ENCODE measurements around the gene LRP1. TPM values are rescaled to one million over a fixed set of nuclear protein-coding genes. Genes with fewer than 3 reads are reported as not detected.

Gene LRP1
- total and polyA plus RNA-seq, 2 of the 4 experiments (the other 2 are of a cell fraction) = 73.1 to 142 TPM

- intact Hi-C loops (cut with micrococcal nuclease) = loop anchor here (5.0 kb wide), 1 partner anchor 130 kb away; the partner anchor contains the start of gene STAT6
- Histone ChIP-seq H3K9me3 (ENCODE audit: control insufficient read depth, insufficient read depth, low read length) (no peaks in the 10 kb centered on the region), H2AFZ (replicated peaks; ENCODE audit: low read length, poor library complexity) (no peak overlapping the region), H3K18ac (ENCODE audit: low read depth, low read length) (no peak overlapping the region), H3K4me1 (ENCODE audit: control insufficient read depth, insufficient read depth, low read length) (peaks cover 17% of the 10 kb centered on the region), H3K9ac (ENCODE audit: low read depth, low read length) (no peak overlapping the region), H2BK5ac (ENCODE audit: low read depth, low read length, poor library complexity, severe bottlenecking) (no peak overlapping the region), H2AK9ac (replicated peaks; ENCODE audit: low read depth, low read length, poor library complexity) (no peak overlapping the region), H2BK120ac (ENCODE audit: low read depth, low read length) (no peak overlapping the region), H3K23ac (ENCODE audit: low read depth, low read length) (no peak overlapping the region), H4K20me1 (ENCODE audit: insufficient read depth, low read length) (peaks cover 35% of the 10 kb centered on the region; the same call in 1 of the 2 replicates), H3K56ac (ENCODE audit: extremely low read depth, insufficient read depth, low read length) (no peak overlapping the region), H3K4me2 (ENCODE audit: low read depth, low read length) (no peak overlapping the region; the same call in 1 of the 2 replicates), H2BK15ac (ENCODE audit: low read depth, low read length) (no peak overlapping the region), H3K14ac (replicated peaks; ENCODE audit: low read depth, low read length) (no peak overlapping the region), H3K4me3 (ENCODE audit: insufficient read depth, low read depth, low read length) (no peak overlapping the region), H3K27me3 (ENCODE audit: control insufficient read depth, insufficient read depth, low read length) (peaks cover 6% of the 10 kb centered on the region; the same call in 1 of the 2 replicates), H4K5ac (ENCODE audit: low read depth, low read length) (no peak overlapping the region), H4K8ac (ENCODE audit: low read depth in 2 of 2, low read length in 2 of 2) (no peak overlapping the region), H2AK5ac (ENCODE audit: low read depth, low read length) (no peak overlapping the region), H3K79me1 (ENCODE audit: low read depth in 1 of 2, low read length in 2 of 2) (peaks cover 0 to 10% of the 10 kb centered on the region in 2 experiments; a peak in 1 of 4 replicates), H2BK20ac (ENCODE audit: low read depth, low read length) (no peak overlapping the region), H3K27ac (ENCODE audit: insufficient read depth, low read length) (no peak overlapping the region), H3K36me3 (ENCODE audit: control insufficient read depth, insufficient read depth, low read length) (no peaks in the 10 kb centered on the region), H3K9me1 (ENCODE audit: insufficient read depth, low read length) (0 out of 2 replicates have a peak, but pooled peaks cover 7% of the 10 kb centered on the region), H4K91ac (ENCODE audit: insufficient read depth, low read depth, low read length) (no peak overlapping the region), H3K4ac (ENCODE audit: low read depth, low read length) (no peak overlapping the region)
- CTCF ChIA-PET = interaction anchor here (0.6 to 5.8 kb wide), 8 partner anchors 12 to 515 kb away, joined by 3 to 47 read pairs (median 4); partner anchors contain the start of gene SHMT2
- POLR2A ChIA-PET (ENCODE audit: unreplicated experiment) = no interaction called here
- dilution Hi-C loops (cut with HindIII; ENCODE audit: low sequenced_read_pairs, unreplicated experiment) = no loop called here
- ATAC-seq (ENCODE audit: low read depth) = no peak
- whole genome bisulfite sequencing, 2 experiments (ENCODE audit: extremely low coverage in 2 of 2, insufficient read length in 1 of 2) = 0% methylated on average over 1 of the region's 18 CpGs; no CpG with 5 or more reads in 1 of the 2 experiments
- in situ Hi-C loops (cut with MboI; ENCODE audit: low sequenced_read_pairs) = no loop called here
- TF ChIP-seq MAZ (IDR thresholded peaks at IDR 0.05; ENCODE audit: borderline replicate concordance, low read depth, low read length) = no peak
- TF ChIP-seq SMC3 (IDR thresholded peaks at IDR 0.05; ENCODE audit: low read depth, low read length) = no peak
- TF ChIP-seq POLR2A (IDR thresholded peaks at IDR 0.05; ENCODE audit: low read depth, low read length) = no peak
- no peak for TF ChIP-seq FOS (IDR thresholded peaks at IDR 0.05; ENCODE audit: low read depth, low read length)
- TF ChIP-seq CHD1 (IDR thresholded peaks at IDR 0.05; ENCODE audit: low read depth, low read length) = no peak
- TF ChIP-seq RAD21 (IDR thresholded peaks at IDR 0.05; ENCODE audit: low read length) = no peak
- no peak for TF ChIP-seq MXI1 (IDR thresholded peaks at IDR 0.05; ENCODE audit: borderline replicate concordance, low read depth, low read length)
- TF ChIP-seq CTCF (conservative IDR thresholded peaks at IDR 0.05; ENCODE audit: low read depth, low read length) = no peak
- no peak for TF ChIP-seq RFX5 (IDR thresholded peaks at IDR 0.05; ENCODE audit: low read depth, low read length)
- TF ChIP-seq NFE2L2 (IDR thresholded peaks at IDR 0.05; ENCODE audit: low read depth, low read length) = no peak
- no peak for DNase-seq
- BruUV-seq (replicated peaks) = no TSS peak
Measured at GRCh38 chr12:57242329-57242690, 114.0 kb downstream of the LRP1 start.

Data from IMR-90 (cell line).